ENCODE results near the gene TEX48.

The TEX48 gene

GRCh38 chr9:114666851-114667250 is 15.1 kb downstream of the TEX48 start:
- no peak for DNase-seq
- peak; percentile 34 for ATAC-seq

DNA sequence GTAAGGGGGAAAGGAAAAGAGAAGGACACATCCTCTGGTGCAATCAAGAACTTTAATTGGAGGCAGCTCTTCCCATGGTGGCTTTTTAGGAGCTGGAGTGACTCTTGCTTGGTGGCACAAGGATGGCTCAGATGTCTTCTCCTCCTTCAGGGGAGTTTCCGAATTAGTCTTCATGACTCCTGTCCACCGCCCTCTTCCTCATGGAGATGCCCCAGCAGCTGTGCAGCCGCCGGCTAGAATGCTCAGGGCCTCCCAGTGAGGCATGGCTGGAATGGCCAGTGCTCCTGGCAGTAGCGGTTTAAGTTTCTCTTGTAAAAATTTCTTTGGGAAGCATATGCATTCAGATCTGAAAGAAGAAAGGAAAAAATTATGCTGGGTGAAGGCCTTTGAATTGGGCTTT is 15.6 kb downstream of the TEX48 start:
- DNase-seq (no peak), ATAC-seq (no peak)

GRCh38 chr9:114664181-114664580 is 17.8 kb downstream of the TEX48 start:
- ATAC-seq (no peak), DNase-seq (no peak)

DNA sequence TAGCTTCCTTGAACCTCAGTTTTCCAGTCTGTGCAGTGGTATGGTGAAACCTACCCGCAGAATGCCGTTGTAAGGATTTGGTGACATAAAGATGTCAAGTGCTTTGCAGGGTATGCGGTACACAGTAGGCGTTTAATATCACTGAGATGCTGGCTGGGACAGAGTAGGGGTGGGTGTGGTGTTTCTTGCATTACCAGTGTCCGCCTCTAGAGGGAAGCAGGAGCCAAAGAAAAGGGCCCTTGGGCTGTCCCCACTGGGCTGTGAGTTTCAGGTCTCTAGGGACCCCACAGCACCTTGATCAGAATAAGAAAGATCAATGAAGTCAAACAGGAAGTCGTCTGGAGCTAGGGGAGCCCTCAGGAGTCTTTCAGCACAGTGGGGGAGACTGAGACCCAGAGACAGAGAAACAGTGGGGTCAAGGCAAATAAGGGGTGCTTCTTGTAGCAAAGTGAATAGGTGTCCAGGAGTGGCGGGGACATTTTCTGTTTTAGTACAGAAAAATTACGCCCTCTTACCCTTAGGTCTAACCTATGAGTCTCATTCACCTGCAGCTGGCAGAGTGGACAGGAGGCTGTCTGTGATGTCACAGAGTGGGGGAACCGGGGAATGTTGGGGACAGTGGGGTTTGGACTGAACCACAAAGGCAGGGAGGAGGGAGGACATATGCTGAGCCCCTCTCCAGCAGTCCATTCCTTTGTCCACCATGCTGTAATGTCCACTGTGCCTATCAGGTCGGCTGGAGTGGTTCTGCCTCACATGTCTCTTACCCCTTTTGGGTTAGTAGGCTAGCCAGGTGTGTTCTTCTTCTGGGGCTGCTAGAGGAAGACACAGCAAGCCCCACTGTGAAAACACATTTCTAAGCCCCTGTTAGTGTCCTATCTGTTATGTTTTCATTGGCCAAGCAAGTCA is 19.7 kb downstream of the TEX48 start:
- DNase-seq (peak; percentile 81), ATAC-seq (peak; percentile 90)

DNA sequence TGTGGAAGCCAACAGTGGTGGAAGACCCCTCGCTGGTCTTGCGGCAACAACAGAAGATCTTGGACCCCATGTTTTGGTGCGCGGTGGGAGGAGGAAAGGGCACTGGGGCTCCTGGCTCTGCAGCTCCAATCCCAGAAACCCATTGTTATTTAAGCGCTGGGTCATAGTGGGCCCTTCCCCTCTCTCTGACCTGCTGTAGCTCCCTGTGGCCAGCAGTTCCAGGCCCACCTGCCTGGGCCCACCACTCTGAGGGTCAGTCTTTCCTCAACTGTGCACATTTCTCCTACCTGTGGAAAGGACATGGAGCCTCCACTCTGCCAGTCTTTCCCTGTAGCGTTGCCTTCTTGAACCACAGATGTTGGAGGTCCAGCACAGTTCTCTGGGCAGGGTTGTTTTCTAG is 24.3 kb downstream of the TEX48 start, which contains the start of gene TEX53:
Gene TEX53, minus strand, starts transcription at position 101 of the 400 bp plus-strand sequence. Its CDS starts 31 bp downstream, at position 70.
- no peak for DNase-seq

GRCh38 chr9:114656301-114656700 is 25.7 kb downstream of the TEX48 start:
- no peak for DNase-seq

More for the DNA sequence above, 24.3 kb downstream of the TEX48 start, which contains the start of gene TEX53:
- ATAC-seq: no peak

GRCh38 chr9:114655689-114656088 is 26.3 kb downstream of the TEX48 start:
- no peak for DNase-seq

More at GRCh38 chr9:114656301-114656700, 25.7 kb downstream of the TEX48 start:
- ATAC-seq: no peak

GRCh38 chr9:114653556-114654159 is 28.3 kb downstream of the TEX48 start:
- peak; percentile 84 for DNase-seq
- peak; percentile 59 for ATAC-seq

More at GRCh38 chr9:114655689-114656088, 26.3 kb downstream of the TEX48 start:
- no peak for ATAC-seq

DNA sequence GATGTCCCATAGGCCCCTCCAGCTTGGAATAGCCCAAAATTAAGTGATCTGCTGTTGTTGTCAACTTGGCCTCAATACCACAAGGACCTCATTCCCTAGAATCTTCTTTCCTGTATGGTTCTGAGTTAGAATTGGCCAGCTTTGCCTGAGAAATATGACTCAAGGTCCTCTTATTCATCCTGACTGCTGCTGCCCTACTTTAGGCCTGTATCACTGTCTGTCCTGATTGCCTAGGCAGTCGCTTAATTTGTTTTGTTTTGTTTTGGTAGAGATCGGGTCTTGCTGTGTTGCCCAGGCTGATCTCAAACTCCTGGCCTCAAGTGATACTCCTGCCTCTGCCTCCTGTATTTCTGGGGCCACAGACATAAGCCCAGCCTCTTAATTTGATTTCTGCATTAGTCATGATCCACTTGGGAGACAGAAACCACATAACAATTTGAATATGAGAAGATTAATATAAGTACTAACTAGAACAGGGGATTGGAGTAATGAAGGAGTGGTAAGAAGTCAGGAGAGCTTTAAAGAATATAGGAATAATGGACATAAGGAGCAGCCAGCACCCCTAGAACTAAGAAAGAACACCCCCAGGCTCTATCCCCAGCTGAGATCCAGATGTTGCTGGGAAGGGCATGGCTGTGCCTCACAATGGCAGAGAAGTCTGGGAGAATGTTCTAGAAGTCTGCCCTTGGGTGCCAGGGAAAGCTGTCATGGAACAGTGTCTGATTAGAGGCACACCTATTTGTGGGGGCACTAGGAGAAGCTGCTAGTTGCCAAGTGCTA is 29.0 kb downstream of the TEX48 start:
- ATAC-seq (peak; percentile 53), DNase-seq (no peak)

DNA sequence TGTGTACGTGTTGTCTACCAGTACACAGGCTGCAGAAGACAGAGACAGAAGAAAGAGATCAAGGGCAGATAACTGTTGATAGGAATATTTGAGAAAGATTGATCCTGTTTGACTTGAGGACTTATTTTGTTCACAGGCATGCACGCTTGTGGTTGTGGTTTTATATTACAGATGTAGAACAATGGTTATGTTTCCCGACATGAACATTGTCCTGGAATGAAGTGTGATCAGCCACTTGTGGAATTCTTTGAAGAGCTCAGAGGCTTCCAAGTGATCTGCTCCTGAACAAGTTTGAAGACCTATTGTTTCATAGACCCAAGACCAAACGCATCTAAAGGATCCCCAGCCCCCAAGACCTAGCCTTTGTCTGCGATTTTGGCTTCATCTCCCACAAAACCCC is 38.1 kb downstream of the TEX48 start:
- no peak for ATAC-seq
- DNase-seq: no peak

- DNase-seq: no peak
- no peak for ATAC-seq
Observed at GRCh38 chr9:114643001-114643400, 39.0 kb downstream of the TEX48 start.

DNA sequence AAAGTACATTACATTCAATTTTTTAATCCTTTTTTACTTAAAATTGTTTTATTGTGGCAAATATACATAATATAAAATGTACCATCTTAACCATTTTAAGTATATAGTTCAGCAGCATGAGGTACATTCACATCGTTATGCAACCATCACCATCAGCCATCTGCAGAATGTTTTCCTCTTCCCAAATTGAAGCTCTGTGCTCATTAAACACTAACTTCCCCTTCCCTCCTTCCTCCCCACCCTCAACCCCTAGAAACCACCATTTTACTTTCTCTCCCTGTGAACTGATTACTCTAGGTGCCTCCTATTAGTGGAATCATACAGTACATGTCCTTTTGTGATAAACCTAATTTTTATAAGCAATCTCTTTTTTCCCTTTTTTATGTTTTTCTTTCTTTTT is 40.0 kb downstream of the TEX48 start:
- ATAC-seq (no peak), DNase-seq (no peak)

- ATAC-seq (no peak), DNase-seq (no peak)
Observed at GRCh38 chr9:114638404-114638803, 43.6 kb downstream of the TEX48 start.

DNA sequence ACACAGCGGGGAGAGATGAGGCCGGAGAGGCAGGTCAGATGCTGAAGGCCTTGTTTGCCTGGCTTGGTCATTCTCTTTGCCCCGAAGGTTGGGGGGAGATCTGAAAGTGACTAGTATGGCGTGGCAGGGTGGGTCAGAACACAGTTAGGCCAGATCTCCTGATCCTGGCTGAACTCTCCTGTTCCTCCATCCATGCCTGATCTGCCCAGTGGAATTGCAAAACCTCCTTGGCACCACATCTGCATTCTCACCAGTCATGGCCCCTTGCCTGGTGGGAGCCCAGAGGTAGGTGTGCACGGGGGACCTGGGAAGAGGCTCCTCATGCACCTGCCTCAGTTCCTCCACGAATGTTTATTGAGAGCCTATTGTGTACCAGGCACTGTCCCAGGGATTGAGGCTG is 47.6 kb downstream of the TEX48 start:
- no peak for ATAC-seq
- no peak for DNase-seq

GRCh38 chr9:114633438-114634089 is 48.4 kb downstream of the TEX48 start:
- no peak for DNase-seq
- no peak for ATAC-seq

- no peak for ATAC-seq
- DNase-seq: no peak
Observed at GRCh38 chr9:114631166-114631565, 50.8 kb downstream of the TEX48 start.

- no peak for ATAC-seq
- no peak for DNase-seq
Observed at GRCh38 chr9:114629563-114630090, 52.4 kb downstream of the TEX48 start.

- ATAC-seq (no peak), DNase-seq (no peak)
Observed at GRCh38 chr9:114627553-114627952, 54.4 kb downstream of the TEX48 start.

DNA sequence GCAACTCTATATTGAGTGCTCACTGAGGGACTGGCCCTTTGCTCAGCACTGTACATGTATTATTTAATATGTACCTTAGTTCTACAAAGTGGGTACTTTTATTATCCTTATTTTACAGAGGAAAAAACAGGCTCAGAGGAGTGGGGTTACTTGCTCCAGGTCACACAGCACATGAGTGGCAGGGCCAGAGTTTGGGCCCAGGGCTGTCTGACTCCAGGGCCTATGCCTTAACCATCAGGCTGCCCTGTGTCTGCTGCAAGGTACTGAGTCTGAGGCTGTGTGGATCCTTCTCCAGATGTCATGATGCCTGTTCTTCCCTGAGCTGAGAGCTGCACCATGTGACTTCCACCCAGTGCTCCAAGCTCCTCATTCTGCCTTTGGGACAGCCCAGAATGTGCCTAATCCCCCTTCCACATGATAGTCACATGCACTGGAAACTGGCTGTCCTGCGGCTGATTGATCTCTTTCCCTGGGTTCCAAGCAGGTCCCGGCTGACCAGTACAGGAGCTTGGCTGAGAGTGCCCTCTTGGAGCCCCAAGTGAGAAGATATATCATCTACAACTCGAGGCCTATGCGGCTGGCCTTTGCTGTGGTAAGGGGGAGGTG is 55.5 kb downstream of the TEX48 start:
- ATAC-seq (no peak), DNase-seq (no peak)

GRCh38 chr9:114624677-114625076 is 57.3 kb downstream of the TEX48 start:
- ATAC-seq: no peak
- no peak for DNase-seq

DNA sequence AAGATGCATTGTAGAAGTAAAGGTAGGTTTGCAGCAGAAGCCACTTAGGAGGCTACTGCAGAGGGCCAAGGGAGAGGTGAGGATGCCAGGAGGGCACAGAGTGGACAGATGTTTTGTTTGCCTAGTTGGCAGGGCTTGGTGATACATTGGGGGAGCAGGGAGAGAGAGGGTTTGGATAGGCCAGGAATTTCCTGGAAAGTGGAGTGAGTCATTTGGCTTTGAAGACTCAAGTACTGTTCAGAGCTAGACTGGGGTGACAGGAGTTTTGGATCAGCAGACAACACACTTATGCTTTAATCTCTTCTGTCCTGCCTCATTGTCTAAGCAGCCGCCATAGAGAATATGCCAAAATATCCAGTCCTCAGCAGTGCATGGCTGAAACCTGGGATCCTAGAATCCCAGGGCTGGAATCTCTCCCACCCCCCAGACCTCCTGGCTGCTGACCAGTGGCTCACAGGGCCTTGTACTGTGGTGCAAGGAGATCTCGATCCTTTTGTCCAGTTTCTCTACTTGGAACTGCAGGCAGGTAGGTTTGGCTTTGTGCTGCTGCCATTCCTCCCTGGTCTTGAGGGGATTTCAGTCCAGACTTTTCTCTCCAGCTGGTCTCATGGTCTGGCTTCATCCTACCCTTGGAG is 59.9 kb downstream of the TEX48 start:
- DNase-seq: no peak

More for the DNA sequence above, 59.9 kb downstream of the TEX48 start:
- no peak for ATAC-seq

Measured in stimulated activated naive CD8-positive, alpha-beta T cell treated with anti-CD3 and anti-CD28 coated beads, Interleukin-15, Interleukin-2, amounts not matched to agents 100 U/mL and 50 U/mL, for 24 hours (primary cell).